Islet of Langerhans (tissue), 1 donor: Measurements from ENCODE around the gene PLAAT4.

Experiments
- FAIRE-seq: peaks from one replicate; lab custom pipeline; 2011; peaks lifted over from hg19 to GRCh38; lab: Jason Lieb, UNC

The PLAAT4 gene

GRCh38 chr11:63536669-63537292, at the start of gene PLAAT4:
Gene PLAAT4, plus strand, starts transcription at chr11:63536808. Its CDS starts 61 bp downstream, at chr11:63536869.
- peak; percentile 86 for FAIRE-seq

GRCh38 chr11:63488789-63489188, 47.8 kb upstream of the PLAAT4 start:
- no peak for FAIRE-seq

- no peak for FAIRE-seq
Measured at GRCh38 chr11:63489879-63490278, 46.7 kb upstream of the PLAAT4 start.

- FAIRE-seq, result no peak
Measured at GRCh38 chr11:63490551-63491239, 45.9 kb upstream of the PLAAT4 start, which contains the start of gene PLAAT5. Gene PLAAT5, minus strand, starts transcription at chr11:63491167. Its CDS starts 133 bp downstream, at chr11:63491034.

- FAIRE-seq, result no peak
Measured at GRCh38 chr11:63491240-63491587, 45.4 kb upstream of the PLAAT4 start.

GRCh38 chr11:63491636-63492372, 44.8 kb upstream of the PLAAT4 start:
- no peak for FAIRE-seq

GRCh38 chr11:63492441-63492840, 44.2 kb upstream of the PLAAT4 start:
- no peak for FAIRE-seq

- no peak for FAIRE-seq
Measured at GRCh38 chr11:63493127-63493526, 43.5 kb upstream of the PLAAT4 start.

- no peak for FAIRE-seq
Measured at GRCh38 chr11:63494975-63495374, 41.6 kb upstream of the PLAAT4 start.

GRCh38 chr11:63499874-63500273, 36.7 kb upstream of the PLAAT4 start:
- no peak for FAIRE-seq

GRCh38 chr11:63501236-63501635, 35.4 kb upstream of the PLAAT4 start:
- no peak for FAIRE-seq

GRCh38 chr11:63502252-63502820, 34.3 kb upstream of the PLAAT4 start:
- FAIRE-seq, result no peak

- no peak for FAIRE-seq
Measured at GRCh38 chr11:63503492-63503891, 33.1 kb upstream of the PLAAT4 start.

- FAIRE-seq, result no peak
Measured at GRCh38 chr11:63504054-63504453, 32.6 kb upstream of the PLAAT4 start.

- no peak for FAIRE-seq
Measured at GRCh38 chr11:63504933-63505586, 31.5 kb upstream of the PLAAT4 start.

GRCh38 chr11:63505857-63506528, 30.6 kb upstream of the PLAAT4 start, which contains the start of gene LGALS12:
Gene LGALS12, plus strand, starts transcription at chr11:63506084. Its CDS starts 375 bp downstream, at chr11:63506459.
- no peak for FAIRE-seq

- no peak for FAIRE-seq
Measured at GRCh38 chr11:63506876-63507275, 29.7 kb upstream of the PLAAT4 start.

- FAIRE-seq, result no peak
Measured at GRCh38 chr11:63507511-63507910, 29.1 kb upstream of the PLAAT4 start.

- no peak for FAIRE-seq
Measured at GRCh38 chr11:63508009-63508408, 28.6 kb upstream of the PLAAT4 start.

GRCh38 chr11:63508745-63509144, 27.9 kb upstream of the PLAAT4 start:
- no peak for FAIRE-seq

GRCh38 chr11:63510360-63511047, 26.1 kb upstream of the PLAAT4 start:
- FAIRE-seq, result no peak
